HG02943 (cell line): ENCODE measurements around the gene CLIC1.
"Not testable (repeated sequence)": the region's sequence is repeated elsewhere in the genome, so short reads cannot be mapped to it uniquely, and the experiment has no call there.

Experiments
- ATAC-seq: cut with Tn5 transposase; IDR thresholded peaks from one replicate; pipeline ENCODE4 v1.9.1; 2021; ENCODE audit warnings: mild to moderate bottlenecking, low read depth, moderate library complexity; ENCODE audit not compliant: unreplicated experiment

The CLIC1 gene

DNA sequence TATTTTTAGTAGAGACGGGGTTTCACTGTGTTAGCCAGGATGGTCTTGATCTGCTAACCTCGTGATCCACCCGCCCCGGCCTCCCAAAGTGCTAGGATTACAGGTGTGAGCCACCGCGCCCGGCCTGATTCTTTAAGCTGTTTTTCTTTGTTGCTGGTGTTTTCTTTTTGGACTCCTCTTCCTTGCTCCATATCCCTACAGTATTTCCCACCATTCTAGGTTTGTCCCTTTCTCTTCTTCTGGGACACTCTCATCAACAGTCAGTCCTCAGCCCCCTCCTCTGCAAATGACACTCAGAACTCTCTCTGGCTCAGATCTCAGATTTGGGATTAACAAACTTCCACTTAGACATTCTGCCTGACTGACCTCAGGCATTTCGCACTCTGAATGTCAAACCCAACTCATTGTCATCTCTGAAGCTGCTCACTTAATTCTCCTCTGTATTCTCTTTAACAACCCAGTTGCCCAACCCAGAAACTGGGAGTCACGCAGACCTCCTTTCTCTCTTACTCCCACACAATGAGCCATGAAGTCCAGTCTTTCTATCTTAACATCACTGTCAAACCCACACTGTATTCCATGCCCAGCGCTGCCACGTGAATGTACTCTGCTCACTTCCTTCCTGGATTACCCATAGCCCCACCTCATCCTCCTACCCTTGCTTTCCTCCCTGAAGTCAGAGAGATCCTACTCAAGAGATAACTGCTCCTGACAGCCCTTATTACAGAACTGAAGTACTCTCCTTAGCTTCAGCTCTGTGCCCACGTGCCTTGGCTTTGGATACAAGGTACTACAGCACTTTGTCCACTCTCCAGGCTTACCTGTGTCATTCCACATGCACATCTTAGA is 10.6 kb downstream of the CLIC1 start:
- no peak for ATAC-seq

- no peak for ATAC-seq
These were observed 12.2 kb downstream of the CLIC1 start for GRCh38 chr6:31723980-31724691.

- no peak for ATAC-seq
These were observed 12.9 kb downstream of the CLIC1 start, which contains the start of gene MPIG6B for GRCh38 chr6:31723245-31723979. Gene MPIG6B (plus strand): TSS chr6:31723373. CDS start chr6:31723384, 11 bp downstream.

- ATAC-seq: no peak
These were observed 14.2 kb downstream of the CLIC1 start for GRCh38 chr6:31722173-31722572.

GRCh38 chr6:31721351-31722020 is 14.8 kb downstream of the CLIC1 start, which contains the start of gene LY6G6C:
Gene LY6G6C (minus strand): TSS chr6:31721746. CDS start chr6:31721679, 67 bp downstream.
- no peak for ATAC-seq

DNA sequence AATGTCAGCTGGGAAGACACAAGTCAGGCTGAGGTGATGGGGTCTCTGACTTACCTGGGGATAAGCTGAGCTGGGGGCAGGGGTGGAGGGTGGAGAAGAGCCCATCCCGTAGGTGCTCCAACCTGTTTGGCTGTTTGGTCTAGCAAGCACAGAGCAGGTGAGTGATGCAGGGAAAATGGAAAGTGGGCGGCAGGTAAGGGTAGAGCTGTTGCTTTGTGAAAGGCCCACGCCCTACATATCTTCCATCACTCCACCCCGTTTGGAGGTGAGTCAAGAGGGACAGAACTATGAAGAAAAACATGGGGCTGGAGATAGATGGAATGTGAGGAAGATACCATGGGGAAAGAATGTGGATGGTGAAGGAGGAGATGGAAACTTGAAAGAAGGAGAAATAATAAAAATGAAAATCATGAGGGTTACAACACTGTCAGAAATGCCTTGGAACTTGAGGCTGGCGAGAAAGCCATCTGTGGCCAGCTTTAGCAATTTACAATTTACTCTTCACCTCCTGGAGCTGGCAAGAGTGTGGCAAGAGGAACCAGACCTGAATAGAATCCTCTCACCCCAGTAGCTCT is 16.0 kb downstream of the CLIC1 start:
- ATAC-seq: no peak

GRCh38 chr6:31719001-31719400 is 17.3 kb downstream of the CLIC1 start:
- ATAC-seq: no peak

GRCh38 chr6:31718265-31718664 is 18.1 kb downstream of the CLIC1 start:
- no peak for ATAC-seq

DNA sequence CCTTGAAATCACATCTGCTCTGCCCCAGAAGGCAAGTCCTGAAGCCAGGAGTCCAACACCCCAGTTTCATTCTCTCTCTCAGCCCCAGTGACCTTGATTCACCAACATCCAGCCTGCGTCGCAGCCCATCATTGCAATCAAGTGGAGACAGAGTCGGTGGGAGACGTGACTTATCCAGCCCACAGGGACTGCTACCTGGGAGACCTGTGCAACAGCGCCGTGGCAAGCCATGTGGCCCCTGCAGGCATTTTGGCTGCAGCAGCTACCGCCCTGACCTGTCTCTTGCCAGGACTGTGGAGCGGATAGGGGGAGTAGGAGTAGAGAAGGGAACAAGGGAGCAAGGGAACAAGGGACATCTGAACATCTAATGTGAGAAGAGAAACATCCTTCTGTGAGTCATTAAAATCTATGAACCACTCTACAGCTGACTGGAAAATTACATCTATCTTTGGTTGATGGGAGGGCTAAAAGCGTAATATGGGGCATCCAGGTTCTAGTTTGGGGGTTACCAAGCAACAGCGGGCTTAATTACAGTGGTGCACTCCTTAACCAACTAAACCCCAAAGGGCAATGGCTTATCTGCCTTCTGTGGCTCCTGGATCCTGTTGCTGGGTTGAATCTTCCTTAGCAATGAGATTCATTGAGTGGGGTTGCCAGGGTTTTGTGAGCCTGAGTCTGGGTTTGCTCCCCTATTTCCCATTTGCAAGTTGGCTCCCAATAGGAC is 18.7 kb downstream of the CLIC1 start:
- no peak for ATAC-seq

DNA sequence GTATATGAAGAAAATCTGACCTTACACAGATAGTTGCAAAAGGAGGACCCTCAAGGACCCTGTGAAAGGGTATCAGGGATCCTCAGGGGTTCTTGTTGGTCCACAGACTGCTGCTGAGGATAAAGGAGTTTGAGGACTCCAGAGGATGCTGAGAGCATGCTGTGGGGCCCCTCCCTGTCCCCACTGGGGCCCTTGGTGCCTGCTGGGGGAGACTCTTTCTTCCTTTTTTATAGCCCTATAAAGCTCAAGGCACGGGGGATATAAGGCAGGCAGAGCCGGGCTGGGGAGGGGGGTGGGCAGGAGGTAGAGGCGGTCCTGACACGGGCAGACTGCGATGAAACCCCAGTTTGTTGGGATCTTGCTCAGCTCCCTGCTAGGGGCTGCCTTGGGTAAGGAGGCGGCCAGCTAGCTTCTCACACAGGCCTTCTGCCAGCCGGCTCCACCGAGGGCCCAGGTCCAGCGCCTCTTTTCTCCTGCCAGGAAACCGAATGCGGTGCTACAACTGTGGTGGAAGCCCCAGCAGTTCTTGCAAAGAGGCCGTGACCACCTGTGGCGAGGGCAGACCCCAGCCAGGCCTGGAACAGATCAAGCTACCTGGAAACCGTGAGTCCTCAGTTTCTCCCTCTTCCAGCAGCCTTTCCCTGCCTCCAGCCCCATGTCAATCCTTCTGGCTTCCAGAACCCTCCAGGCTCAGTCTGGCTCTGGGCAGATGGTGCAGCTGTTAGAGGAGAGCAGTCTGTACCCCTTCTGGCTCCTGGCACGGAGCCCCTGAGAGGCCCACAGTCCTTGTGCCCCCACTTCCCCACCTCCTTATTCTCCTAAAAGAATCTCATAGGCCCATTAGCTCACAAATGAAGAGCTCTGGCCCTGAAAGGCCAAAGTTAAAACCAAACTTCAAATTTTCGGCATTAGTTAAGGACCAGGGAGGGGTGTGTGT is 21.0 kb downstream of the CLIC1 start, which contains the start of gene LY6G6D:
LY6G6D (plus strand) TSS at position 327 of the 937 bp plus-strand sequence; CDS start at position 335, 8 bp downstream.
- no peak for ATAC-seq

- ATAC-seq: no peak
These were observed 22.2 kb downstream of the CLIC1 start for GRCh38 chr6:31713991-31714684.

DNA sequence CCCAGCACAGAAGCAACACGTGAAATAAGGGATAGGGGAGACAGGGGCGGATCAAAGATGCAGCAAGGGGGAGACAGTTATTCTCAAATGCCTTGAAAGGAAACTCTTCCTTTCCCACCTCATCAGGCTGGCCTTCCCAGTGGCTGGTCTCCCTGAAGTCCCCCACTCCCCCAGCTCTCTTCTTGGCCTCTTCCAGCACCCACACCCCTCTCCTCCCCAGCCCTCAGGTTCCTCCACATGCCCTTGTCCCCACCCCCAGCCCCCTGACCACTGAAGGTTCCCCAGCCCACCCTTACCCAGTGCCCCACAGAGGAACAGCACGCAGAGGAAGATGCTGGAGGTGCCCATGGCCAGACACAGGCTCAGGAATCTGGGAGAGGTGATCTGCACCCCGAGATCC is 22.9 kb downstream of the CLIC1 start:
- ATAC-seq: no peak

DNA sequence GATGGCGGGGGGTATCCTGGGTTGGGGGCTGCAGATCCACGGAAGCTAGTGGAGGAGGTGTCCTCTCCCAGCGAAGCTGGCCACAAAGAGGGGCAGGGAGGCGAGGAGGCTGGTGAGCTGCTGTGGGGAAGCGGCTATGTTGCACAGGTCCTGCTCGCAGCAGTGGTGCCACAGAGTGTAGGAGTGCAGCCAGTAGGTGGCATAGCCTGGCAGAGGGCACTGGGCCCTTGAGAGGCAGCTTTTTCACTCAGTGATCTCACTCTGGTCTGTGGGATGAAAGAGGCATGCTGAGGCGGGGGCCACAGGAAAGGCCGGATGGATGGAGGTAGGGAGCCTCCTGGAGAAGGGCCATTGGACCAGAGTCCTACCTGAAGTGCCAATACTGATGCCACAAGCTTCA is 24.0 kb downstream of the CLIC1 start:
- ATAC-seq: no peak

DNA sequence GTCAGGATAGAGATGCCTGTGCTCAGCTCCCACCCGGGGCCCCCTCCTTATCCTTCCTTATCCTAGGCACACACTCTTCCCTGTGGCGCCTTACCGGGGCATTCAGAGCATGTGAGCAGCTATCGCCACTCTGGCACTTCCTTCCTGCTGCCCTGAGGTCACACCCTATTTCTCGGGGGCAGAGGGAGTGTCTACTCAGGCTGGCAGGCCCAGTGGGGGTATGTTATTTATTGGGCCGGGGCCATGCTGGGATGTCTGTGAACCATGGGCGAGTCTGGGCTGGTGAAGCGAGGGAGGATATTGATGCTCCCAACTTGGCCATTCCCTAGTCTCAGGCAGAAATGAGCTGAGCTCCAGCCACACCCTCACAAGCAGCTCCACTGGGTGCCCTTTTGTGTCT is 25.1 kb downstream of the CLIC1 start:
- no peak for ATAC-seq

DNA sequence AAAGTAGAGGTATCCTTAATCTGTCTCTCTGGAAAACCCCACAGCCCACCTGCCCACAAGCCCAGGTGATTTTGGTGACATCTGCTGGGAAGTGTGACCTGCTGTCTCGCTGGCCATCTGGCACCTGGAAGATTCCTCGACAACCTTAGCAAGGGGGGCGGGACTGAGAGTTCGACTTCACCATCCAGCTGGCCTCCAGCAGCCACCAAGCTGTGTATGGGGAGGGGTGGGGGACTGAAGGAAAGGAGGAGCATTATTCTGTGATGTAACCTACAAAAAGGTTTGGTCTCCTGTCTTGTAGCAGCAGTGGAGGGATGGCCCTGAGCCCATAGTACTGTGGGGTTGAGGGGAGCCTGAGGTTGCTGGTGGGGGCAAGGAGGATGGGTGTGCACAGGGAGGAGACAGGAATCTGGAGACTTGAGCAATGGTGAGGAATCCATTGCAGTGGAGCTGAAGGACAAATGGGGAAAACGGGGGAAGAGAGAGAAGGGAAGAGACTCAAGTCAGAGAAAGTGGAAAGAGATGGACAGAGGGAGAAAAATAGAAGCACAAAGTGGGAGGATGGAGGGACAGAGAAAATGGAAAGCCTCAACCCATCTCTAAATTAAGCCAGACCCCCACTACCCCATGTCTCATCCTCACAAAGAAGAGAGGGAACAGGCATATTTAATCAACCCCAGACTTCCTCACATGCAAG is 25.7 kb downstream of the CLIC1 start:
- no peak for ATAC-seq

- ATAC-seq: not testable (repeated sequence)
These were observed 27.2 kb downstream of the CLIC1 start for GRCh38 chr6:31709157-31709556.

DNA sequence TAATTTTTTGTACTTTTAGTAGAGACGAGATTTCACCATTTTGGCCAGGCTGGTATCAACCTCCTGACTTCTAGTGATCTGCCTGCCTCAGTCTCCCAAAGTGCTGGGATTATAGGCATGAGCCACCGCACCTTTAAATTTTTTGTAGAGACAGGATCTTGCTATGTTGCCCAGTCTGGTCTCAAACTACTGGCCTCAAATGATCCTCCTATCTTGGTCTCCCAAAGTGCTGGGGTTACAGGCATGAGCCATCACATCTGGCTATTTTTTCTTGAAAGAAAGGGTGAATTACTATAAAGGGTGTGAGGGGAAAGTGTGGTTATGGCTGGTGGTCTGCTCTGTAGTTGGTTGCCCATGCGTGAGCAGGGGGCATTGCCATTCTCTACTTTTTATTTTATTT is 28.1 kb downstream of the CLIC1 start:
- no peak for ATAC-seq
